K562 (cell line): ENCODE measurements around the gene CABP2. TPM values are rescaled to one million over a fixed set of nuclear protein-coding genes. Genes with fewer than 3 reads are reported as not detected.

ENCODE experiments used
- NCOA2 ChIP-seq, 2 experiments: fragments of 450-650 bp; IDR thresholded peaks; 2 replicates each; pipeline ENCODE4 v1.6.1; 2018; ENCODE audit warnings: mild to moderate bottlenecking in 2 of 2, moderate library complexity in 1 of 2; ENCODE audit not compliant: partially characterized antibody in 2 of 2
- RCOR1 ChIP-seq, 2 experiments: IDR thresholded peaks; 2 replicates each; pipeline ENCODE4 v1.6.1; 2012; ENCODE audit warnings: low read depth in 2 of 2, low read length in 2 of 2, borderline replicate concordance in 1 of 2, improper control_type of control experiment in 1 of 2
- SMAD1 ChIP-seq: fragments of 150-350 bp; IDR thresholded peaks from 2 replicates; pipeline ENCODE4 v1.6.1; 2014; ENCODE audit warnings: low read length, low read depth; ENCODE audit not compliant: partially characterized antibody
- ZBTB8A ChIP-seq: fragments of 450-650 bp; IDR thresholded peaks from 2 replicates; pipeline ENCODE4 v1.6.1; 2018; ENCODE audit warnings: mild to moderate bottlenecking, moderate library complexity; ENCODE audit not compliant: partially characterized antibody
- ZNF347 ChIP-seq: fragments of 450-650 bp; formaldehyde crosslinking; IDR thresholded peaks from 2 replicates; pipeline ENCODE4 v1.4.0; 2020; ENCODE audit warnings: low read depth, mild to moderate bottlenecking, moderate library complexity
- ZNF395 ChIP-seq: fragments of 200-800 bp; sonication (Bioruptor generic); IDR thresholded peaks from 2 replicates; pipeline ENCODE4 v1.6.1; 2017; ENCODE audit warnings: missing genetic modification characterization, missing compliant biosample characterization
- ZNF408 ChIP-seq: fragments of 250-450 bp; sonication (Bioruptor Pico); IDR thresholded peaks from 2 replicates; pipeline ENCODE4 v1.4.0; 2020; ENCODE audit warnings: low read depth, mild to moderate bottlenecking, moderate library complexity
- polyA plus RNA-seq, 8 experiments: library from polyadenylated mRNA; depleted of rRNA in 4 of 8; stranded (reverse) in 5 of 8; unstranded in 3 of 8; fragments of >200 nt; fragmentation: Nextera tagmentation in 2 of 8; fragmentation: Illumina TruSeq in 1 of 8; extraction: Ambion mirVana in 2 of 8; extraction: Trizol in 1 of 8; gene quantifications; 2 replicates each; pipeline versions ENCODE4 v1.2.1 to v1.2.3, GENCODE V29; 2011 to 2014; ENCODE audit warnings: inconsistent platforms in 1 of 8, missing spikeins in 1 of 8
- total RNA-seq, 7 experiments: library from RNA; depleted of rRNA in 6 of 7; stranded (reverse); fragments of >200 nt in 6 of 7; fragmentation: Illumina TruSeq in 2 of 7; extraction: Trizol in 2 of 7; gene quantifications; 2 replicates each; pipeline versions ENCODE4 v1.2.1 to v1.2.3, GENCODE V29; 2011 to 2021; ENCODE audit warnings: low replicate concordance in 1 of 7
- TF ChIP-seq, protein P1 (sequence below): fragments of 450-650 bp; IDR thresholded peaks from 2 replicates; pipeline ENCODE4 v1.6.1; 2016
- TF ChIP-seq, protein P2 (sequence below): fragments of 200-600 bp; sonication (generic); IDR thresholded peaks from one replicate; pipeline ENCODE4 v1.6.1; 2012; ENCODE audit warnings: mild to moderate bottlenecking, low read depth, low read length, inconsistent platforms
- TF ChIP-seq, protein P3 (sequence below): fragments of 250-450 bp; sonication (Bioruptor Pico); IDR thresholded peaks from 2 replicates; pipeline ENCODE4 v1.8.0; 2021; ENCODE audit warnings: mild to moderate bottlenecking, moderate library complexity

Gene CABP2
- total and polyA plus RNA-seq, 9 of the 15 experiments (the other 6 are each of a cell fraction or from before 2014, with no cell fraction given), result not detected

DNA sequence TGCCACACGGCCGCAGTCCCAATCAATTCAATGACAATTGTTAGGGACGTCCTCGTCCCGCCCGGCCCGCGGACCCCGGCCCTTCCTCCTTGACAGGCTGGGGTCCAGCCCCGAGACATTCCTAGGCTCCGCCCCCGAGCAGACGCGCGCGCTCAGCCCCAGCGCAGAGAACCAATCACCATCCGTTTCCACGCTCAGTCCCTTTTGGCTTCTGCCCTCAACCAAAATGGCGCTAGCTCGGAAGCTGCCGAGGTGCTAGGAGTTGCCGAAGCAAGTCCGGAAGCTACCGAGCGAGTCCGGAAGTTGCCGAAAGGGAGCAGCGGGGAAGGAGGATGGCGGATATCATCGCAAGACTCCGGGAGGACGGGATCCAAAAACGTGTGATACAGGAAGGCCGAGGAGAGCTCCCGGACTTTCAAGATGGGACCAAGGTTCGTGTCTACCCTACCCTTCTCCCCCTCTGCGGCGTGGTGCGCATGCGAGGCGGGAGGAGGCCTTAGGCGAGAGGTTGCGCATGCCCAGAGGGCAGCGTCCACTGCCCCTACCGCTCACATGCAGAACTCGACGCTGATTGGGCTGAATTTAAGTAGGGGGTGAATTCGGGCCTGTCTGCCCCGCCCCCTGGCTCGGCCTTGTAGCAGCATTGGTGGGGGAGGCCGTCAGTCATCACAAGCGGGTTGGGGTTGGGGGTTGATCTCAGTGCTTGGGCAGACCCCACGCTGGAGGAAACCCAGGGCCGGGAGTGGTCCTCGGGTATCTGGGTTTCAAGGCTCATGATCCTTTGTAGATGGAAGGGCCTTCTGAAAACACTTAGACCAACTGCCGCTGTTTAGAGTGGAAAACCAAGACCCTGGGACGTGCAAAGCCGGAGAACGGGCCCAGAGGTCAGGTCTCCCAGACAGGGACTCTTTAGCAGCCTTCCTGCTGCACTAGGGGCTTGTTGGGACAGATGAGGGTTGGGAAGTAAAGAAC is 40.1 kb downstream of the CABP2 start, which contains the start of gene AIP (continued):
- TF ChIP-seq, protein P1, sequence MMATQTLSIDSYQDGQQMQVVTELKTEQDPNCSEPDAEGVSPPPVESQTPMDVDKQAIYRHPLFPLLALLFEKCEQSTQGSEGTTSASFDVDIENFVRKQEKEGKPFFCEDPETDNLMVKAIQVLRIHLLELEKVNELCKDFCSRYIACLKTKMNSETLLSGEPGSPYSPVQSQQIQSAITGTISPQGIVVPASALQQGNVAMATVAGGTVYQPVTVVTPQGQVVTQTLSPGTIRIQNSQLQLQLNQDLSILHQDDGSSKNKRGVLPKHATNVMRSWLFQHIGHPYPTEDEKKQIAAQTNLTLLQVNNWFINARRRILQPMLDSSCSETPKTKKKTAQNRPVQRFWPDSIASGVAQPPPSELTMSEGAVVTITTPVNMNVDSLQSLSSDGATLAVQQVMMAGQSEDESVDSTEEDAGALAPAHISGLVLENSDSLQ, result peak; percentile 99
- TF ChIP-seq ZNF408 (no peak), ZNF347 (no peak), RCOR1 (IDR thresholded peaks at IDR 0.05; ENCODE audit: borderline replicate concordance in 1 of 2, low read depth in 2 of 2, low read length in 2 of 2) (peak in 1 of 2 experiments; percentile 26; a peak in 1 of 4 replicates), SMAD1 (no peak), ZNF395 (CRISPR knock-in tag) (no peak; the same call in 1 of the 2 replicates), ZBTB8A (no peak), NCOA2 (IDR thresholded peaks at IDR 0.05; ENCODE audit: partially characterized antibody in 2 of 2) (no peak)
- TF ChIP-seq, protein P2, sequence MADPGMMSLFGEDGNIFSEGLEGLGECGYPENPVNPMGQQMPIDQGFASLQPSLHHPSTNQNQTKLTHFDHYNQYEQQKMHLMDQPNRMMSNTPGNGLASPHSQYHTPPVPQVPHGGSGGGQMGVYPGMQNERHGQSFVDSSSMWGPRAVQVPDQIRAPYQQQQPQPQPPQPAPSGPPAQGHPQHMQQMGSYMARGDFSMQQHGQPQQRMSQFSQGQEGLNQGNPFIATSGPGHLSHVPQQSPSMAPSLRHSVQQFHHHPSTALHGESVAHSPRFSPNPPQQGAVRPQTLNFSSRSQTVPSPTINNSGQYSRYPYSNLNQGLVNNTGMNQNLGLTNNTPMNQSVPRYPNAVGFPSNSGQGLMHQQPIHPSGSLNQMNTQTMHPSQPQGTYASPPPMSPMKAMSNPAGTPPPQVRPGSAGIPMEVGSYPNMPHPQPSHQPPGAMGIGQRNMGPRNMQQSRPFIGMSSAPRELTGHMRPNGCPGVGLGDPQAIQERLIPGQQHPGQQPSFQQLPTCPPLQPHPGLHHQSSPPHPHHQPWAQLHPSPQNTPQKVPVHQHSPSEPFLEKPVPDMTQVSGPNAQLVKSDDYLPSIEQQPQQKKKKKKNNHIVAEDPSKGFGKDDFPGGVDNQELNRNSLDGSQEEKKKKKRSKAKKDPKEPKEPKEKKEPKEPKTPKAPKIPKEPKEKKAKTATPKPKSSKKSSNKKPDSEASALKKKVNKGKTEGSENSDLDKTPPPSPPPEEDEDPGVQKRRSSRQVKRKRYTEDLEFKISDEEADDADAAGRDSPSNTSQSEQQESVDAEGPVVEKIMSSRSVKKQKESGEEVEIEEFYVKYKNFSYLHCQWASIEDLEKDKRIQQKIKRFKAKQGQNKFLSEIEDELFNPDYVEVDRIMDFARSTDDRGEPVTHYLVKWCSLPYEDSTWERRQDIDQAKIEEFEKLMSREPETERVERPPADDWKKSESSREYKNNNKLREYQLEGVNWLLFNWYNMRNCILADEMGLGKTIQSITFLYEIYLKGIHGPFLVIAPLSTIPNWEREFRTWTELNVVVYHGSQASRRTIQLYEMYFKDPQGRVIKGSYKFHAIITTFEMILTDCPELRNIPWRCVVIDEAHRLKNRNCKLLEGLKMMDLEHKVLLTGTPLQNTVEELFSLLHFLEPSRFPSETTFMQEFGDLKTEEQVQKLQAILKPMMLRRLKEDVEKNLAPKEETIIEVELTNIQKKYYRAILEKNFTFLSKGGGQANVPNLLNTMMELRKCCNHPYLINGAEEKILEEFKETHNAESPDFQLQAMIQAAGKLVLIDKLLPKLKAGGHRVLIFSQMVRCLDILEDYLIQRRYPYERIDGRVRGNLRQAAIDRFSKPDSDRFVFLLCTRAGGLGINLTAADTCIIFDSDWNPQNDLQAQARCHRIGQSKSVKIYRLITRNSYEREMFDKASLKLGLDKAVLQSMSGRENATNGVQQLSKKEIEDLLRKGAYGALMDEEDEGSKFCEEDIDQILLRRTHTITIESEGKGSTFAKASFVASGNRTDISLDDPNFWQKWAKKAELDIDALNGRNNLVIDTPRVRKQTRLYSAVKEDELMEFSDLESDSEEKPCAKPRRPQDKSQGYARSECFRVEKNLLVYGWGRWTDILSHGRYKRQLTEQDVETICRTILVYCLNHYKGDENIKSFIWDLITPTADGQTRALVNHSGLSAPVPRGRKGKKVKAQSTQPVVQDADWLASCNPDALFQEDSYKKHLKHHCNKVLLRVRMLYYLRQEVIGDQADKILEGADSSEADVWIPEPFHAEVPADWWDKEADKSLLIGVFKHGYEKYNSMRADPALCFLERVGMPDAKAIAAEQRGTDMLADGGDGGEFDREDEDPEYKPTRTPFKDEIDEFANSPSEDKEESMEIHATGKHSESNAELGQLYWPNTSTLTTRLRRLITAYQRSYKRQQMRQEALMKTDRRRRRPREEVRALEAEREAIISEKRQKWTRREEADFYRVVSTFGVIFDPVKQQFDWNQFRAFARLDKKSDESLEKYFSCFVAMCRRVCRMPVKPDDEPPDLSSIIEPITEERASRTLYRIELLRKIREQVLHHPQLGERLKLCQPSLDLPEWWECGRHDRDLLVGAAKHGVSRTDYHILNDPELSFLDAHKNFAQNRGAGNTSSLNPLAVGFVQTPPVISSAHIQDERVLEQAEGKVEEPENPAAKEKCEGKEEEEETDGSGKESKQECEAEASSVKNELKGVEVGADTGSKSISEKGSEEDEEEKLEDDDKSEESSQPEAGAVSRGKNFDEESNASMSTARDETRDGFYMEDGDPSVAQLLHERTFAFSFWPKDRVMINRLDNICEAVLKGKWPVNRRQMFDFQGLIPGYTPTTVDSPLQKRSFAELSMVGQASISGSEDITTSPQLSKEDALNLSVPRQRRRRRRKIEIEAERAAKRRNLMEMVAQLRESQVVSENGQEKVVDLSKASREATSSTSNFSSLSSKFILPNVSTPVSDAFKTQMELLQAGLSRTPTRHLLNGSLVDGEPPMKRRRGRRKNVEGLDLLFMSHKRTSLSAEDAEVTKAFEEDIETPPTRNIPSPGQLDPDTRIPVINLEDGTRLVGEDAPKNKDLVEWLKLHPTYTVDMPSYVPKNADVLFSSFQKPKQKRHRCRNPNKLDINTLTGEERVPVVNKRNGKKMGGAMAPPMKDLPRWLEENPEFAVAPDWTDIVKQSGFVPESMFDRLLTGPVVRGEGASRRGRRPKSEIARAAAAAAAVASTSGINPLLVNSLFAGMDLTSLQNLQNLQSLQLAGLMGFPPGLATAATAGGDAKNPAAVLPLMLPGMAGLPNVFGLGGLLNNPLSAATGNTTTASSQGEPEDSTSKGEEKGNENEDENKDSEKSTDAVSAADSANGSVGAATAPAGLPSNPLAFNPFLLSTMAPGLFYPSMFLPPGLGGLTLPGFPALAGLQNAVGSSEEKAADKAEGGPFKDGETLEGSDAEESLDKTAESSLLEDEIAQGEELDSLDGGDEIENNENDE, result no peak
- TF ChIP-seq, protein P3, sequence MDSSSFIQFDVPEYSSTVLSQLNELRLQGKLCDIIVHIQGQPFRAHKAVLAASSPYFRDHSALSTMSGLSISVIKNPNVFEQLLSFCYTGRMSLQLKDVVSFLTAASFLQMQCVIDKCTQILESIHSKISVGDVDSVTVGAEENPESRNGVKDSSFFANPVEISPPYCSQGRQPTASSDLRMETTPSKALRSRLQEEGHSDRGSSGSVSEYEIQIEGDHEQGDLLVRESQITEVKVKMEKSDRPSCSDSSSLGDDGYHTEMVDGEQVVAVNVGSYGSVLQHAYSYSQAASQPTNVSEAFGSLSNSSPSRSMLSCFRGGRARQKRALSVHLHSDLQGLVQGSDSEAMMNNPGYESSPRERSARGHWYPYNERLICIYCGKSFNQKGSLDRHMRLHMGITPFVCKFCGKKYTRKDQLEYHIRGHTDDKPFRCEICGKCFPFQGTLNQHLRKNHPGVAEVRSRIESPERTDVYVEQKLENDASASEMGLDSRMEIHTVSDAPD (CRISPR knock-in tag), result no peak
